Effector memory CD4-positive, alpha-beta T cell (primary cell): ENCODE results near the gene HEMGN.

Source experiments
- DNase-seq, 3 donors: peaks; one replicate each; pipeline ENCODE4 v3.0.0-alpha.2; 2020
- H3K27ac ChIP-seq: 2 replicates; pipeline ENCODE4 v1.7.0; 2013; ENCODE audit warnings: mild to moderate bottlenecking, low read length, moderate library complexity; ENCODE audit not compliant: insufficient read depth, poor library complexity, severe bottlenecking
- H3K27me3 ChIP-seq: replicated peaks from 2 replicates; pipeline ENCODE4 v1.7.0; 2013; ENCODE audit warnings: mild to moderate bottlenecking, low read length; ENCODE audit not compliant: insufficient read depth, control insufficient read depth, poor library complexity, severe bottlenecking
- H3K36me3 ChIP-seq: 2 replicates; pipeline ENCODE4 v1.7.0; 2013; ENCODE audit warnings: mild to moderate bottlenecking, low read length, moderate library complexity; ENCODE audit not compliant: control insufficient read depth, insufficient read depth
- H3K4me1 ChIP-seq: 2 replicates; pipeline ENCODE4 v1.7.0; 2013; ENCODE audit warnings: low read length, mild to moderate bottlenecking; ENCODE audit not compliant: control insufficient read depth, insufficient read depth, poor library complexity, severe bottlenecking
- H3K4me3 ChIP-seq: 2 replicates; pipeline ENCODE4 v1.7.0; 2013; ENCODE audit warnings: low read length, low read depth, mild to moderate bottlenecking; ENCODE audit not compliant: insufficient read depth, poor library complexity, severe bottlenecking
- H3K9me3 ChIP-seq: 2 replicates; pipeline ENCODE4 v1.7.0; 2013; ENCODE audit warnings: mild to moderate bottlenecking, low read length, moderate library complexity; ENCODE audit not compliant: control insufficient read depth
- total RNA-seq, 3 donors: gene quantifications; one replicate each; lab custom pipeline; 2026; lab: John Stamatoyannopoulos, UW

The HEMGN gene, protein sequence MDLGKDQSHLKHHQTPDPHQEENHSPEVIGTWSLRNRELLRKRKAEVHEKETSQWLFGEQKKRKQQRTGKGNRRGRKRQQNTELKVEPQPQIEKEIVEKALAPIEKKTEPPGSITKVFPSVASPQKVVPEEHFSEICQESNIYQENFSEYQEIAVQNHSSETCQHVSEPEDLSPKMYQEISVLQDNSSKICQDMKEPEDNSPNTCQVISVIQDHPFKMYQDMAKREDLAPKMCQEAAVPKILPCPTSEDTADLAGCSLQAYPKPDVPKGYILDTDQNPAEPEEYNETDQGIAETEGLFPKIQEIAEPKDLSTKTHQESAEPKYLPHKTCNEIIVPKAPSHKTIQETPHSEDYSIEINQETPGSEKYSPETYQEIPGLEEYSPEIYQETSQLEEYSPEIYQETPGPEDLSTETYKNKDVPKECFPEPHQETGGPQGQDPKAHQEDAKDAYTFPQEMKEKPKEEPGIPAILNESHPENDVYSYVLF
- total RNA-seq = 0.61 to 1.6 (median 1.4) reads per million in 3 donors

GRCh38 chr9:97938081-97938644, at the start of gene HEMGN:
HEMGN (minus strand) TSS chr9:97938172; CDS start chr9:97938136, 36 bp downstream.
- H3K4me1 ChIP-seq = peaks cover 16% of the 10 kb centered on the region
- peak within 1 kb of the TSS; percentile 54 for H3K27ac ChIP-seq
- H3K27me3 ChIP-seq = no peaks in the 10 kb centered on the region

GRCh38 chr9:97987487-97987886, 49.5 kb upstream of the HEMGN start:
- H3K9me3 ChIP-seq = no peaks in the 10 kb centered on the region
- H3K27ac ChIP-seq = no peak overlapping the region
- peaks cover 32% of the 10 kb centered on the region for H3K4me1 ChIP-seq
- no peak overlapping the region for H3K4me3 ChIP-seq
- H3K36me3 ChIP-seq = no peaks in the 10 kb centered on the region
- DNase-seq = no peak
- H3K27me3 ChIP-seq = no peaks in the 10 kb centered on the region

More at GRCh38 chr9:97938081-97938644, at the start of gene HEMGN:
- DNase-seq = peak in 2 of 3 donors; percentile 31 to 36
- Histone ChIP-seq H3K4me3 (peak within 1 kb of the TSS; percentile 0), H3K9me3 (no peaks in the 10 kb centered on the region), H3K36me3 (no peaks in the 10 kb centered on the region)

DNA sequence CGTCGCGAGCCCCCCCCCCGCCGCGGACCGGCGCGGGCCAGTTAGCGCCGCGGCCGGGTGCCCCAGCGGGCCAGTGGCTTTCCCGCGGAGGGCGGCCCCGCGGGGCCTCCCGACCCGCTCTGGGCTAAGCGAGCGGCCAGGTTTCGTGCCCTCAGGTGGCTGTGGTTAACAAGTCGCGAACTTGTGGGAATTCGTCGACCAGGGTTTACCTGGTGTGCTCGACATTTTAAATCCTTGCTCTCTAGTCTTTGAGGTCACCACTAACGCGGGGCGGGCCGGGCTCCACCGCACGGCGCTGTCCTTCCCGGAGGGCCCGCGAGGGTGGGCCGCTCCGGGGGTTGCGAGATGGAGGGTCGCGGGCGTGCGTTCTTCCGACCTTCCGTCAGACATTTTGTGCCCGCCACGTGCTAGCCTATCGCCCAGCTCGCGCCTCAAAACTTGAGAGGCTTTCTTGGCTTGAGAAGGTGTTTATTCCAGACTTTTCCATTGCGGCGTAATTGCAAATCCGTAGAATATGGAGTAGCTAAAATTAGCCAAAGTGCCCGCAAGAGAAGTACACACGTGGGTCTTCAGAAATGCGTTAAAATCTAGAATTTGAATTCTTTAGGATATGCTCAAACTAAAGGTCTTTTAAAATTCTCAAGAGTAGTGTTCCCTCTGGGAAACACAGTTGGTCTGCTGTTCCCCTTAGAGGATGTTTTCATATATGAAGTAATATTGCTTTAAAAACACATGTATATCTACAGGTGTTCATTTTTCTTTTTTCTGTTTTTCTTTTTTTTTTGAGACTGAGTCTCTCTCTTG, 47.3 kb upstream of the HEMGN start:
- peak; percentile 41 to 49 (median 45) for DNase-seq
- H3K36me3 ChIP-seq = no peaks in the 10 kb centered on the region
- H3K4me1 ChIP-seq = peaks cover 36% of the 10 kb centered on the region

GRCh38 chr9:97984188-97985057, 46.5 kb upstream of the HEMGN start:
- H3K27ac ChIP-seq = peak overlapping the region; percentile 91
- H3K4me1 ChIP-seq = peaks cover 32% of the 10 kb centered on the region
- H3K27me3 ChIP-seq = no peaks in the 10 kb centered on the region
- peak overlapping the region; percentile 89 for H3K4me3 ChIP-seq
- peak; percentile 66 to 70 (median 67) for DNase-seq
- H3K9me3 ChIP-seq = no peaks in the 10 kb centered on the region
- H3K36me3 ChIP-seq = no peaks in the 10 kb centered on the region

More for the DNA sequence above, 47.3 kb upstream of the HEMGN start:
- Histone ChIP-seq H3K27me3 (no peaks in the 10 kb centered on the region), H3K4me3 (peak overlapping the region; percentile 24), H3K27ac (peak overlapping the region; percentile 91), H3K9me3 (no peaks in the 10 kb centered on the region)

- Histone ChIP-seq H3K27me3 (no peaks in the 10 kb centered on the region), H3K36me3 (no peaks in the 10 kb centered on the region), H3K4me3 (peak overlapping the region; percentile 89), H3K27ac (peak overlapping the region; percentile 91), H3K9me3 (no peaks in the 10 kb centered on the region), H3K4me1 (peaks cover 32% of the 10 kb centered on the region)
- DNase-seq = peak; percentile 36 to 41 (median 39)
Observed at GRCh38 chr9:97983589-97984187, 45.7 kb upstream of the HEMGN start.

DNA sequence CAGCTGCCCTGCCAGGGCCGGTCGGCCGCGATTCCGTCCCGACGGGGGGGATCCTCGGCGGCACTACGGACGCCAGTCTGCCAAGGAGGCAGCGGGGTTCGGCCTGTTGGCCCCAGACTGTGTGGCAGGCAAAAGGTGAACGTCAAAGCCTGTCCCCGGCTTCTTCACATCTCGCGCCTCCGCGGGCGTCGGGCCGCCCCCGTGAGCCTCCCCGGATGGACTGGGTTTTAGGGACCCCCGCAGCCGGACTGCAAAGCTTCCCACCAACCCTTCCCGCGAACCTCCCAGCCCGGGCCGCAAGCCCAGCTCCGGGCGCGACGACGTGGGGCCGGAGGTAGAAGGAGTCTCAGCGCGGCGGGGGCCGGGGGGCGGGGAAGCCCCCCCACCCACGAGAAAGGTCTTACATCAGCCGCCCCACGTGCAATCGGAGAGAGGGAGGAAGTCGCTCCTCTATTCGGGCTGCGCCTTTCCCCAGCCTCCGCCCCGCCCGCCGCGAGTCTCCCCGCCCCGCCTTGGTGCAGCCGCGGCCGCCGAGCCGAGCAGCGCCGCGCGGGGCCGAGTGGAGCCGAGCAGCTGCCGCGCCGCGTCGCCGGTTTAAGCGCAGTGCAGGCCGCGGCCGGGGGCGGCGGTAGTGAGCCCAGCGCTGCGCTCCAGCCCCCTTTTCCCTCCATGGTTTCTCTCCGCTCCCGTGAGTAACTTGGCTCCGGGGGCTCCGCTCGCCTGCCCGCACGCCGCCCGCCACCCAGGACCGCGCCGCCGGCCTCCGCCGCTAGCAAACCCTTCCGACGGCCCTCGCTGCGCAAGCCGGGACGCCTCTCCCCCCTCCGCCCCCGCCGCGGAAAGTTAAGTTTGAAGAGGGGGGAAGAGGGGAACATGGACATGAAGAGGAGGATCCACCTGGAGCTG, 45.0 kb upstream of the HEMGN start, which contains the start of gene ANP32B:
Gene ANP32B, plus strand, starts transcription at position 659 of the 906 bp plus-strand sequence. Its CDS starts 215 bp downstream, at position 874.
- Histone ChIP-seq H3K4me1 (peaks cover 32% of the 10 kb centered on the region), H3K27ac (peak within 1 kb of the TSS; percentile 91)

DNA sequence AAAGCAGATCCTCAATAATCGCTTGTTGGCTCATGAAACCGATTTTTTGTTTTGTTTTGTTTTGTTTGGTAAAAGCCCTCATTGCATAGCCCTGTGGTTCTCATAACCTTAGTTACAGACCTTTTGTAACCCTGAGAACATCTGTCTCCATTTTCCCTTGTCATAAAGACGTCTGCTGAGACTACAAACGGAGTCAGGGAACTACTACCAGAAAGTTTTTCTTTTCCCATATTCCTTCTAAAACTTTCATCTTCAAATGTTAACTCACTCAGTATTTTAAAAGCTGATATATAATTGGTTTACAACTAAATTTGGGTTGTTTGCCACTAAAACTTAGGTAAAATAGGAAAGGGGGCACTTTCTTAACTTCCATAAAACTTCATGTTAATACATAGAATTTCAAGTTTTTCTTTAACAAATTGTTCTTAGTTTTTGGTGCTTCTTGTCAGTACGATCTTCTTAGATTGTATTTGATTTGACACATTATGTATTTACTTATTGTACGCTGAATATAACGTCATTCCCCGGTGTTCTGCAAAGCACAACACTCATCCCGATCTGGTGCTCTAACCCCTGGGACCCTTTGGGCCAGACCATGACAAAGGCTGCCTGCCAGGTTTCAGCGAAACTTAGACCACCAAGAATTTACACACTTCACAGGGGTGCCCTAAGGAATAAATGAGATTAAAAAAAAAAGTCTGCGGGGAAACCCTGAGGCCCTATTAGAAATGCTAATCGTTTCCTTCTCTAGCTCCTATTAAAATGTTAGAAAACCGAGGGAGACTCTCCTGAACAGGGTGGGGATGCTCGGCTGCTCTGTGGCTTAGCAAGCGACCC, 44.1 kb upstream of the HEMGN start:
- Histone ChIP-seq H3K36me3 (no peaks in the 10 kb centered on the region), H3K9me3 (no peaks in the 10 kb centered on the region), H3K27me3 (no peaks in the 10 kb centered on the region), H3K4me3 (peak overlapping the region; percentile 32), H3K4me1 (peaks cover 28% of the 10 kb centered on the region), H3K27ac (peak overlapping the region; percentile 61)
- no peak for DNase-seq

More for the DNA sequence above, 45.0 kb upstream of the HEMGN start, which contains the start of gene ANP32B:
- H3K36me3 ChIP-seq = no peaks in the 10 kb centered on the region
- no peaks in the 10 kb centered on the region for H3K27me3 ChIP-seq
- H3K9me3 ChIP-seq = no peaks in the 10 kb centered on the region
- peak; percentile 87 to 88 (median 87) for DNase-seq
- peak within 1 kb of the TSS; percentile 89 for H3K4me3 ChIP-seq
